ENCODE results near the gene SCMH1. TPM values are rescaled to one million over a fixed set of nuclear protein-coding genes. Genes with fewer than 3 reads are reported as not detected.
"Not testable (repeated sequence)": the region's sequence is repeated elsewhere in the genome, so short reads cannot be mapped to it uniquely, and the experiment has no call there.

SCMH1 gene
- total RNA-seq, 1 experiment from 2014 or later, result 25.9 TPM

DNA sequence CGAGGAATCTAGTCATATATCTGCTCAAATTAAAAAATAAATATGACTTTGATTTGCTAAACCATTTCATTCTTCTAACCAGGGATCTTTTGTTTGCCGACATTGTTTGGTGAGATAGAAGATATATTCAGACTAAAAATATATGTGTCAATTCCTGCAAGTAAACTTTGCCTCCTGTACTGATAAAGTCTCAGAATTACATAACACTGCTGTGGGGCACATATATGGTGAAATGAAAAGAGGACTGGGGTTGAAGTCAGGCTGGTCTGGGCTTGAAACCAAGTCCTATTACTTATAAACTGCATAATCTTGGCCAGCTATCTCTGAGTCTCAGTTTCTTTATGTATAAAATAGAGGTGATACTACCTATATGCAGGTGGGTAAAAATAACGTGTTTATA is 9.8 kb downstream of the SCMH1 start:
- TF ChIP-seq, protein P1, sequence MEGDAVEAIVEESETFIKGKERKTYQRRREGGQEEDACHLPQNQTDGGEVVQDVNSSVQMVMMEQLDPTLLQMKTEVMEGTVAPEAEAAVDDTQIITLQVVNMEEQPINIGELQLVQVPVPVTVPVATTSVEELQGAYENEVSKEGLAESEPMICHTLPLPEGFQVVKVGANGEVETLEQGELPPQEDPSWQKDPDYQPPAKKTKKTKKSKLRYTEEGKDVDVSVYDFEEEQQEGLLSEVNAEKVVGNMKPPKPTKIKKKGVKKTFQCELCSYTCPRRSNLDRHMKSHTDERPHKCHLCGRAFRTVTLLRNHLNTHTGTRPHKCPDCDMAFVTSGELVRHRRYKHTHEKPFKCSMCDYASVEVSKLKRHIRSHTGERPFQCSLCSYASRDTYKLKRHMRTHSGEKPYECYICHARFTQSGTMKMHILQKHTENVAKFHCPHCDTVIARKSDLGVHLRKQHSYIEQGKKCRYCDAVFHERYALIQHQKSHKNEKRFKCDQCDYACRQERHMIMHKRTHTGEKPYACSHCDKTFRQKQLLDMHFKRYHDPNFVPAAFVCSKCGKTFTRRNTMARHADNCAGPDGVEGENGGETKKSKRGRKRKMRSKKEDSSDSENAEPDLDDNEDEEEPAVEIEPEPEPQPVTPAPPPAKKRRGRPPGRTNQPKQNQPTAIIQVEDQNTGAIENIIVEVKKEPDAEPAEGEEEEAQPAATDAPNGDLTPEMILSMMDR (IDR thresholded peaks at IDR 0.05; ENCODE audit: unreplicated experiment), result no peak
- H3K9me3 Mint-ChIP-seq (ENCODE audit: low read depth, unreplicated experiment), result no peaks in the 10 kb centered on the region
- DNase-seq, result no peak
- H3K4me3 Mint-ChIP-seq (ENCODE audit: low read depth, unreplicated experiment), result no peak overlapping the region
- no peaks in the 10 kb centered on the region for H3K36me3 Mint-ChIP-seq (ENCODE audit: insufficient read depth, unreplicated experiment)
- CTCF ChIA-PET, result no interaction called here
- H3K4me1 Mint-ChIP-seq (ENCODE audit: low read depth, unreplicated experiment), result peaks cover 16% of the 10 kb centered on the region
- H3K27ac Mint-ChIP-seq (ENCODE audit: unreplicated experiment), result no peak overlapping the region
- BruUV-seq (replicated peaks), result no TSS peak
- intact Hi-C loops (cut with micrococcal nuclease; ENCODE audit: unreplicated experiment), result no loop called here
- no peaks in the 10 kb centered on the region for H3K27me3 Mint-ChIP-seq (ENCODE audit: unreplicated experiment)

DNA sequence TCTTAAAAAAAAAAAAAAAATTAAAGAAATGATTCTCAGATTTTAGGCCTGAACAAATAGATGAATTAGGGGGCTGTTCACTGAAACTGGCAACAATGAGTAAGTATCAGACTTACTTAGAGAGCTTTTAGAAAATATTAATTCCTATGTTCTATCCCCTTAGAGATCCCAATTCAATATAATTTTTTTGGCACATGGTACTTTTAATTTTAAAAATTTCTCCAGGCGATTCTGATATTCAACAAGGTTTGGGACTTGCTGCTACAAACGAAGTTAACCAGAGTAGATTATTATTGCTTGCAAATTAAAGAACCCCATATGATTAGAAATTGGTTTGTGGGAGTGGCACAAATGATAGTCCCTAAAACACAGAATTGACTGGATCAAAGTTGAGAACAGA is 11.4 kb downstream of the SCMH1 start:
- BruUV-seq (replicated peaks), result no TSS peak

DNA sequence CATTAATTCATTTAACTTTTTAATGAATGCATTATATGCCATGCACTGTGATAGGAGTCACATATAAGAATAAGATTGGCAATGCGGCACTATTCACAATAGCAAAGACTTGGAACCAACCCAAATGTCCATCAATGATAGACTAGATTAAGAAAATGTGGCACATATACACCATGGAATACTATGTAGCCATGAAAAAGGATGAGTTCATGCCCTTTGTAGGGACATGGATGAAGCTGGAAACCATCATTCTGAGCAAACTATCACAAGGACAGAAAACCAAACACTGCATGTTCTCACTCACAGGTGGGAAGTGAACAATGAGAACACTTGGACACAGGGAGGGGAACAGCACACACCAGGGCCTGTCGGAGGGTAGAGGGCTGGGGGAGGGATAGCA is 12.9 kb downstream of the SCMH1 start:
- H3K9me3 Mint-ChIP-seq (ENCODE audit: low read depth, unreplicated experiment); H3K27ac Mint-ChIP-seq (ENCODE audit: unreplicated experiment); H3K27me3 Mint-ChIP-seq (ENCODE audit: unreplicated experiment); intact Hi-C loops (cut with micrococcal nuclease; ENCODE audit: unreplicated experiment); H3K36me3 Mint-ChIP-seq (ENCODE audit: insufficient read depth, unreplicated experiment); BruUV-seq (replicated peaks); H3K4me3 Mint-ChIP-seq (ENCODE audit: low read depth, unreplicated experiment); DNase-seq: not testable (repeated sequence)
- peaks cover 22% of the 10 kb centered on the region for H3K4me1 Mint-ChIP-seq (ENCODE audit: low read depth, unreplicated experiment)
- CTCF ChIA-PET, result interaction anchor here (0.6 kb wide), 1 partner anchor 697 kb away, joined by 4 read pairs; no protein-coding TSS in a partner anchor

More for the DNA sequence above, 11.4 kb downstream of the SCMH1 start:
- no peaks in the 10 kb centered on the region for H3K36me3 Mint-ChIP-seq (ENCODE audit: insufficient read depth, unreplicated experiment)
- intact Hi-C loops (cut with micrococcal nuclease; ENCODE audit: unreplicated experiment), result no loop called here
- H3K9me3 Mint-ChIP-seq (ENCODE audit: low read depth, unreplicated experiment), result no peaks in the 10 kb centered on the region
- H3K4me1 Mint-ChIP-seq (ENCODE audit: low read depth, unreplicated experiment), result peaks cover 12% of the 10 kb centered on the region
- CTCF ChIA-PET, result interaction anchor here (0.7 kb wide), 1 partner anchor 1649 kb away, joined by 3 read pairs; no protein-coding TSS in a partner anchor
- TF ChIP-seq, protein P1 (IDR thresholded peaks at IDR 0.05; ENCODE audit: unreplicated experiment), result no peak
- no peak overlapping the region for H3K27ac Mint-ChIP-seq (ENCODE audit: unreplicated experiment)
- H3K27me3 Mint-ChIP-seq (ENCODE audit: unreplicated experiment), result no peaks in the 10 kb centered on the region
- no peak overlapping the region for H3K4me3 Mint-ChIP-seq (ENCODE audit: low read depth, unreplicated experiment)
- DNase-seq, result no peak

DNA sequence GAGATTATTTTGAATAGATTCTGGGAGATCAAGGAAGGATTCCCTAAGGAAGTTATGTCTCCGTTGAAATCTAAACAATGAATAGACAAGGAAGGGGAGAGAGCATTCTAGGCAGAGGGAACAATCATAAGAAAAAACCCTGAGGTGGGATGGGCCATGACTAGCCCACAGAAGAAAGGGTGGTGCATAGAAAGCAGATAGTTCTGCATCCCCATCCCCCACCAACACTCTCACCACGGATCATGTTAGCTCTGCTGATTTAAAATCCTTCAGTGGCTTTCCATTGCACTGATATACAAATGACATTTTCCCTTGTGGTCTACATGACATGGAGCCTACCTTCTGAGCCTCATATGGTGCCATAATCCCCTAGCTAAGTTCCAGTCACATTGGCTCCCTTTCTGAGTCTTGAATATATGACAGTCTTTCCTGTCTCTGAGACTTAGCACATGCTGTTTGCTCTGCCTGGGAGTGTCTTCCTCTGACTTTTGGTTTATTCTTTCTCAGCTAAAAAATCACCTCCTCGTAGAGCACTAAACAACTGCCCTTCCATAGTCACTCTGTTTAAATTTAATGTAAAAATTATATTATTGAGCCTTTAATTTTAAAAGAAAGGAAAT is 15.2 kb downstream of the SCMH1 start:
- Mint-ChIP-seq H3K9me3 (ENCODE audit: low read depth, unreplicated experiment) (no peaks in the 10 kb centered on the region), H3K4me3 (ENCODE audit: low read depth, unreplicated experiment) (no peak overlapping the region), H3K4me1 (ENCODE audit: low read depth, unreplicated experiment) (peaks cover 26% of the 10 kb centered on the region), H3K27ac (ENCODE audit: unreplicated experiment) (no peak overlapping the region), H3K27me3 (ENCODE audit: unreplicated experiment) (no peaks in the 10 kb centered on the region), H3K36me3 (ENCODE audit: insufficient read depth, unreplicated experiment) (no peaks in the 10 kb centered on the region)
- CTCF ChIA-PET, result no interaction called here
- BruUV-seq (replicated peaks), result no TSS peak
- TF ChIP-seq, protein P1 (IDR thresholded peaks at IDR 0.05; ENCODE audit: unreplicated experiment), result no peak
- no peak for DNase-seq
- intact Hi-C loops (cut with micrococcal nuclease; ENCODE audit: unreplicated experiment), result no loop called here

DNA sequence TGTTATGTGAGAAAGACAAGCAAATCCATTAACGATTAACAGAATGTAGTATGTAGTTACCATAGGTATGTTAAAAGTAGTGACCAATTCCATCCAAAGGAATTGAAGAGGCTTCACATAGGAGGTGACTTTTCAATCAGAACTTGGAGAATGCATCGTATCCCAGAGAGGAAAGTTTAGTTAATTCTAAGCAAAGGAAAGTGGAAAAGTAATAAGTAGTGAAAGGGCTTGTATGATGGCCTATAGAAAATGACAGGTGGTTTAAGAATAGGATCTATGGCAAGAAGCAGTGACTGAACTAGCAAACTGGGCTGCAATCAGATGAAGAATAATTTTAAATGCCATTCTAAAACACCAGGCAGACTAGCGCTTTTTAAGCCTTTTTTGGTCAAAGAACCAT is 16.6 kb downstream of the SCMH1 start:
- Mint-ChIP-seq H3K27me3 (ENCODE audit: unreplicated experiment) (no peaks in the 10 kb centered on the region), H3K4me1 (ENCODE audit: low read depth, unreplicated experiment) (peaks cover 30% of the 10 kb centered on the region), H3K27ac (ENCODE audit: unreplicated experiment) (no peak overlapping the region), H3K9me3 (ENCODE audit: low read depth, unreplicated experiment) (no peaks in the 10 kb centered on the region), H3K4me3 (ENCODE audit: low read depth, unreplicated experiment) (no peak overlapping the region), H3K36me3 (ENCODE audit: insufficient read depth, unreplicated experiment) (no peaks in the 10 kb centered on the region)
- TF ChIP-seq, protein P1 (IDR thresholded peaks at IDR 0.05; ENCODE audit: unreplicated experiment), result no peak
- DNase-seq, result no peak
- intact Hi-C loops (cut with micrococcal nuclease; ENCODE audit: unreplicated experiment), result no loop called here
- CTCF ChIA-PET, result no interaction called here
- BruUV-seq (replicated peaks), result no TSS peak
